Left cardiac atrium (tissue), 4 donors: Measurements from ENCODE around the gene CDH13. TPM values are rescaled to one million over a fixed set of nuclear protein-coding genes. Genes with fewer than 3 reads are reported as not detected.

ENCODE experiments used
- ATAC-seq, 2 donors: fragments of 200-7000 bp; cut with Tn5 transposase; one replicate each; pipeline ENCODE4 v1.9.1; 2020; ENCODE audit warnings: mild to moderate bottlenecking in 2 of 2, moderate library complexity in 2 of 2
- DNase-seq: peaks from one replicate; pipeline ENCODE4 v3.0.0-alpha.2; 2020
- intact Hi-C, 2 donors: fragments of 100-400 bp; cut with DNase I; formaldehyde crosslinking; loops; one replicate each; pipeline versions ENCODE4 v1.14.1 to v1.15.1; 2022 to 2023
- total RNA-seq, 2 donors: library from RNA; stranded (reverse); fragmentation: NEBNext Ultra II Directional; extraction: Animal tissue kit (Norgen Biotek cat#: 25700); gene quantifications; one replicate each; pipeline ENCODE4 v1.2.1, GENCODE V29; 2021
- donor health status: DM: no; HTN: yes; CAD: no.
- donor health status: DM: no; HTN: yes; CAD: no; lungs with severe emphysema.
- donor health status: DM: yes; HTN: yes; CAD: no.
- donor health status: Dilated cardiomyopathy.

Gene CDH13
- total RNA-seq, 2 donors from 2014 or later: 68.6 to 100 TPM

DNA sequence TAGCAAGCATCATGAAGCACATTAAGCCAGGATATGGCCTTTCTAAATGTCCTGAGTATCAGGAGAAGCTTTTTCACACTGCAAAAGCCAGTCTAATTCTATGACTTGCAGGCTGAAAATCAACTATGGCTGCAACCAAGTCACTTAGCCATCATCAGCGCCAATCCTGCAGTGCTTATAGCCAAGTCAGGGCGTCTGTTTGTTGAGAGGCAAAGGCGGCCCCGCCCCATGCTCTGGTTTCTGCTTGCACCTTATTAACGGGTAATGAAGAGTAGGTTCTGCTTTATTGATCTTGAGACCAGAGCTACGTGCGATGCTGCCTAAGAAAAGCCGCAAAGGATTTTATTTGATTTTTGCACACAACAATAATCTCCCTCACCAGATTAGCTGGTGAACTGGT is 88.4 kb downstream of the CDH13 start:
- intact Hi-C loops: no loop called here
- no peak for DNase-seq
- peak in 1 of 2 donors; percentile 15 for ATAC-seq

DNA sequence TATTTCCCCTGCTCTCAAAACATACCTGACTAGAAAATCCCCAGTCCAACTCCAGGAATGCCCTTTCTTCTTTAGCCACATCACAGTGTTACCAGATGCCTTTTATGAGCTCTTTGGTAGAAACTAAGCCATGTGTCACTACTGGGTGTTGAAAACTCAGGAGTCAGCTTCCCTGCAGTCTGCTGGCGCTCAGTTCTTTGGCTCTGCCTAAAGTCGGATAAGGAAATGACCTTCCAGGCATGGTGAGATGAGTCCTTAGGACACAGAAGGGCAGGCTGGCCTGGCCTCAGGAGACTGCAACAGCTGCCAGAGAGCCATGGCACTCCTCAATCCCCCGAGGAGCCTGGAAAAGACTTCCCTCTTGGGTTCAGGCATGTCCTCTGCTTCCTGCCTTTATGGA is 89.1 kb downstream of the CDH13 start:
- DNase-seq: peak; percentile 51
- intact Hi-C loops: no loop called here
- peak; percentile 90 to 92 for ATAC-seq

DNA sequence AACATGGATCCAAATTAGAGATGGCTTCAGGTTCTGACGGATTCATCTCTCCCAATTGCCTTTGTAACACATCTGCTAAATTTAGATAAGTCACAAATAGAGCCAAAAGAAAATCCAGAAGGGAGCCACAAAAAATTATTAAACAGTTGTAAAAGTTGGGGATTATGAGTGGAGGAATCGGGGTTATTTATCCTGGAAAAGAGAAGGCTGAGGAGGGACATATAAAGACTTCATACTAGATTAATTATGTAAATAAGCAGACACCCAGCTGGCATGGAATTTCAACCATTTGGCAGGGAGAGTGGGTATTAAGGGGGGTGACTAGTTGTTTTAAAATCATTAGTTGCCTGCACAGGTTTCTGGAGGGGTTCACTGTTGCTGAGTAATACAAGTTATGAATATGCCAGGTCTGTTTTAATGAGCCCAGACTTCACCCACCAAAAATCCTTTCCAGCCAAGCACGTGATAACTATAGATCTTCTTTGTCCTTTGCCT is 89.6 kb downstream of the CDH13 start:
- intact Hi-C loops: no loop called here
- DNase-seq (no peak), ATAC-seq (no peak)

DNA sequence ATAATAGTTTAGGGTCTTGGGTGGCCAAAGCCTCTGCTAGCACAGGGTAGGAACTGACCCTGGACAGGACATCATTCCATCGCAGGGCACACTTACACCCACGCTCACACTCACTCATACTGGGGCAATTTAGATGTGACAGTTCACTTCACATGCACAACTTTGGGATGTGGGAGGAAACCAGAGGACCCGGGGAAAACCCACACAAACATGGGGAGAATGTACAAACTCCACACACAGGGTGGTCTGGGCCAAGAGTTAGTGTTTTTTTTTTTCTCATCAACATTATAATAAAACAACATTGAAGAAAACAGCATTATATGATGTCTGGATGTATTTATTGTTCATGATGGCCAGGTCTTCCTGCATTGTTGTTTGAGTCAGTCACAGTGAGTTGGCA is 93.6 kb downstream of the CDH13 start:
- no peak for DNase-seq
- intact Hi-C loops: no loop called here
- no peak for ATAC-seq

DNA sequence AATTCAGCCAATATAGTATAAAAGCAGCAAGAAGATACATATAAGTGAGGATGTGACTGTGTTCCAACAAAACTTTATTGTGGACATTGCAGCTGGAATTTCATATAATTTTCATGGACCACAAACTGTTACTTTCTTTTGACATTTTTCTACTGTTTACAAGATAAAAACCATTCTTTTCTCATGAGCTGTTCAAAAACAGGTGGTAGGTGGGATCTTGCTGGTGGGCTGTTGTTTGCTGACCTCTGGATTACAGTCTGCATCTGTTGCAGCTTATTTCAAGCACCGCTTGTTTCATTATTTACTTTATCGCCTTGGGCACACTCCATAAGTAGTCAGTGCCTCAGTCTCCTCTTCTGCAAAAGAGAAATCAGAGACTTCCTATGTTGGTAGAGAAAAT is 99.5 kb downstream of the CDH13 start:
- intact Hi-C loops: no loop called here
- no peak for ATAC-seq
- no peak for DNase-seq

DNA sequence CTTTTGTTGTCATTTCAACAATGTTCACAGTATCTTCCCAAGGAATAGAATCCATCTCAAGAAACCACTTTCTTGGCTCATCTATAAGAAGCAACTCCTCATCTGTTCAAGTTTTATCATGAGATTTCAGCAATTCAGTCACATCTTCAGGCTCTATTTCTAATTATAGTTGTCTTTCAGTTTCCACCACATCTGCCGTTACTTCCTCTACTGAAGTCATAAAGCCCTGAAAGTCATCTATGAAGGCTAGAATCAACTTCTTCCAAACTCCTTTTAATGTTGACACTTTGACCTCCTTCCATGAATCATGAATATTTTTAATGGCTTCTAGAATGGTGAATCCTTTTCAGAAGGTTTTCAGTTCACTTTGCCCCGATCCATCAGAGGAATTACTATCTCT is 102.1 kb downstream of the CDH13 start:
- ATAC-seq: no peak
- DNase-seq: no peak
- intact Hi-C loops: no loop called here

DNA sequence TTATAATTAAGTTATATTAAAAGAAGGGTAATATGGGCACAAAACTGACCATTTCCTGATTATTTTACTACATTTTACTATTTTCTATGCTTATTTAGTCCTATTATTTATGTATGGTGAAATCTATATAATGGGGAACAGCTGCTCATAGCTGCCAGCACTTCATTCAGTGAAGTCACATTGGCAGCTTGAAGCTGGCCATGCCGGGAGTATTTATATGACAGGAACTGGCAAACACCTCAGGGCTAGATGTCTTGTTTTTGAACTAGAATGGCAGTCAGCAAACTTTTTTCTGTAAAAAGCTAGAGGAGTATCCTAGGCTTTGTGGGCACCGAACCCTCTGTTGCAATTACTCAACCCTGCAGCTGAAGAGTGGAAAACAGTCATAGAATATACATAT is 104.1 kb downstream of the CDH13 start:
- no peak for ATAC-seq
- no peak for DNase-seq
- intact Hi-C loops: no loop called here

DNA sequence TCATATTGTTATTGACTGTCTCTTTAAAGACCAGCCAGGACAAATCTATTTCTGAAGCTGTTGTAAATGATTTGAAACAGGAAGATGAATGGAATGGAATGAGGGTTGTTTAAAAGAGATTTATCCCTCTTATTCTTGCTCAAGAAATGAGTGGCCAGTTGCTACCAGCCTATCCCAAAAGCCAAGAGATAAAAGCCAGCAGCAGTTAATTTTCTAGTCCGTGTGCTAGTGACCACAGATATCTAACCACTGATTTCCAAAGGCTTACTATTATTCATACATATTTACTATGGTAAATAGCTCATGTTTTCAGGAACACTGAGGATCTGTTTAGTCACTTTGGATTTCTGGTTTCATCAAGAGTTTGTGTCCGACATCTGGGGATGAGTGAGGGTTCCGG is 105.7 kb downstream of the CDH13 start:
- intact Hi-C loops: no loop called here
- no peak for ATAC-seq
- DNase-seq: no peak

DNA sequence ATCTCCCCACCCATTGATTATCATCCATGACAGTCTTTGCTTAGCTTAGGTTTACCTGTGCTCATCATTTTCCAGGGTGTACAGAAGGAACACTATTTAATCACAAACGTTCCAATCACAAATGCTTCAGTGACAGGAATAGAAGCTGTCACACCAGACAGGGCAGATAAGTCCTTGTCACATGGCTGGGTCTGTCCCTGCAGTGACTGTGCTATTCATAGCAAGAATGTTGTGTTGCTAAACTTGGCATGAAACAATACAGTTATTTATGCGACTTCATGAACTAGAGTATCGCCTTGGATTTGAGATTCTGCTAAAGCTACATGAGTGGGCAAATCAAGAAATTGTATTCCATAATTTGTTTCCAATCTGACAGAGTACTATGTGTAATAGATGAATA is 108.4 kb downstream of the CDH13 start:
- ATAC-seq (peak; percentile 93 to 96), DNase-seq (peak; percentile 33)
- intact Hi-C loops: loop anchor here in 1 of 2 donors (5.0 kb wide), 1 partner anchor 103 kb away; no protein-coding TSS in a partner anchor

DNA sequence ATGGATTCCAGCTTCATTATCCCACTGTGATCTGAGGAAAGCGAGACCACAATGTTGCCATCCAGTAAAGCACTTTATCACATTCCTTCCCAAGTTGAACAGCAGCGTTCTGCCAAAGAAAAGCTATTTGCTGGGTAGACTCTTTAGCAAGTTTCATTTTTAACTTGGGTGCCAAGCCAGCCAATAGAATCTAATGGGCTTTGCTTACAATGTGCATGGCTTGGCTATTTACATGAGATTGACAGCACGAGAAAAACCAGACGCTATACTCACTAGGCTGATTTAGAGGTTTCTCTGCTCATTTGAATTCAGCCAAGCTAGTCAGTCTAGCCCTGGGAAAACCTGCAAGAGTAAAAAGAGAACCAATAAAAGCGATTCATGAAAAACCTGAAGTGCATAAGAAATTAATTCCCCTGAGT is 108.9 kb downstream of the CDH13 start:
- DNase-seq (no peak), ATAC-seq (peak; percentile 52 to 63)
- intact Hi-C loops: loop anchor here in 1 of 2 donors (5.0 kb wide), 1 partner anchor 103 kb away; no protein-coding TSS in a partner anchor

DNA sequence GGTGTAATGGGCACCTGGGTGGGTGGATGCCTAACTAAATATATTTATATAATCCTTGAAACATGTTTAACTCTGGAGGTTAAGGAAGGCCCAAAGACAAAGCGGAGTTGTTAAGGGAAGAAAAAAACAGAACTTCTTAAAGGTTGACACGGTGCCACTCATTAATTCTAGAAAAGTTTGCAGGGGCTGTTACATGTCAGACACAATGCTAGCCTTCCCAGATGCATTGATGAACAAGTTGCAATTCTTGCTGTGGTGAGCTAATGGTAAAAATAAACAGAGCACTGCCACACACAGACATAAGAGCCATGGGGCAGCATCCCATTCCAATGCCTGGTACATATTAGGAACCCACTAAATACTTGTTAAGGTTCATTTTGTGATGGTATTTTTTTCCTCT is 109.5 kb downstream of the CDH13 start:
- intact Hi-C loops: loop anchor here in 1 of 2 donors (5.0 kb wide), 1 partner anchor 104 kb away; no protein-coding TSS in a partner anchor

DNA sequence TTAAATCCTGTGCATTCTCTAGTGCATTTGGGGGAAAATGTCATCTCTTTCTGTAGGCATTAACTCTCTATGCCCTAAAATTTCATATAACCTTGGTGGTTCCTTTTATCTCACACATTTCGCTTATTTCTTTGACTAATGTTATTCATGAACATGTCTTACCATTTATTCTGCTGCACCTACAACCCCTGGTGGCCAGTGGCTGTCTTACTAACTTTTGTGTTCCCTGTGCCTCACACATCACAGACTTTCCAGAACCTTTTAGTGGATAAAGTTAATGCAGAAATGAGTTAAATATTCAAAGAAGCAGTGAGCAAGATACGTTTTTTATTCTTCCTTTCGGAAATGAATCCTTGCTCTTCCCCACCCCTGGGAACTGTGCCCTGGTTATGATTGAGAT is 111.9 kb downstream of the CDH13 start:
- intact Hi-C loops: loop anchor here in 1 of 2 donors (5.0 kb wide), 1 partner anchor 106 kb away; no protein-coding TSS in a partner anchor
- ATAC-seq (no peak), DNase-seq (no peak)

More for the DNA sequence above, 109.5 kb downstream of the CDH13 start:
- ATAC-seq (no peak), DNase-seq (no peak)

DNA sequence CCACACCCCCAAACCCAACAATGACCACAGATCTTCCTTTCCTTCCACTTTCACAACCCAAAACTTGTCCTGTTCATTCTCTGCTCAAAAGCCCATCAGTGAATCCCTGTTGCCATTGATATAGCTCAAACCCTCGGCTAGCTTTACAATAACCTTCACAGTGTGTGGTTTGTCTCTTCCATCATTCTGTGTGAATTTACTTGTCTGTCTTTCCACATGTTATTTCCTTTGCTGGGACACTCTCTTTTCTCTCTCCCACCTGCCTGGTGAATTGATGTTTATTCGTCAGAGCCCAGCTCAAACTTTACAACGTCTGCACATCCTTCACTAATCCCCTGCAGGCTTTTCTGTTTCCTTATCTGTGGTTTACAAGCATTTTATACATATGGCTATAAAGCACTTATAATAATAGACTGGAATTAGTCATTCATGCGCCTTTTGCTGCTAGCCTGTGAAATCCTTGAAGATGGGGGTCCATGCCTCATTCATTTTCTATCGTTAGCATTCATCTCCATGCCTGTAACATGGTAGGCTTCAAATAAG is 114.4 kb downstream of the CDH13 start:
- ATAC-seq (no peak), DNase-seq (no peak)
- intact Hi-C loops: no loop called here

DNA sequence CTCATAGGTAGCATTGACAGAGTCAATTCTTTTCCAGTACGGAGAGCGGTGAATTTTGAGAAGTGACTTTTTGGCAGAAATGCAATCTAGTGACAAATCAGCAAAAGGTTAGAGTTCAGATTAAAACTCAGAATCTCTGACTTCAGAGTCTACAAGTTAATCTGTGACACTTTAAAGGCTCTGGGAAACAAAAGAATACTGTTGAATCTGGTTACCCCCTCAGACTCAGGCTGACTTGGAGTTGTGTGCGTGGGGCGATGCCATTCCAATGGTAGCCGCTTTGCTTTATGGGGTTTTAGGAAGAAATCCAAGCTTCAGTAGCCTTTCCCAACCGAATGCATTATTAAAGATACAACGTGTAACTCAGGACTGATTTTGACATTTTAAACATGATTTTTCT is 118.2 kb downstream of the CDH13 start:
- intact Hi-C loops: loop anchor here in 1 of 2 donors (5.0 kb wide), 1 partner anchor 322 kb away; no protein-coding TSS in a partner anchor
- ATAC-seq (no peak), DNase-seq (no peak)

DNA sequence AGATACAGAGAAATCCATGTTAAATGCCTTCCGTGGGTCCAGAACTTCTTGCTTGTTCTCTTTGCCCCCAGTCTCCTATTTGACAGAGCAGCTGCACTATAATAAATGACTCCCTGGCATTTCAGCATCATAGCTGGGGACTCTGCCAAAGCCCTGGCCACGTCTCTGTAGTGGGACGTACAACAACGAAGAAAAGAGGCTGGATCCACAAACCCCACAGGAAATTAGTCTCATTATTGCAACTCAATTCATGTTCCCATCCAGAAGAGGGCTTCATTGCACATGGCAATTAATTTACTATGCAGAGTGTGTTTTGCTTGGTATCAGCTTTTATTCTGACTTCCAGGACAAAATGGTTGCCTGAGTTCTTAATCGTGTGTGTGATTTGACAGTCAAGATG is 121.3 kb downstream of the CDH13 start:
- intact Hi-C loops: loop anchor here in 1 of 2 donors (5.0 kb wide), 1 partner anchor 319 kb away; no protein-coding TSS in a partner anchor
- ATAC-seq: peak; percentile 59 to 68
- peak; percentile 64 for DNase-seq

DNA sequence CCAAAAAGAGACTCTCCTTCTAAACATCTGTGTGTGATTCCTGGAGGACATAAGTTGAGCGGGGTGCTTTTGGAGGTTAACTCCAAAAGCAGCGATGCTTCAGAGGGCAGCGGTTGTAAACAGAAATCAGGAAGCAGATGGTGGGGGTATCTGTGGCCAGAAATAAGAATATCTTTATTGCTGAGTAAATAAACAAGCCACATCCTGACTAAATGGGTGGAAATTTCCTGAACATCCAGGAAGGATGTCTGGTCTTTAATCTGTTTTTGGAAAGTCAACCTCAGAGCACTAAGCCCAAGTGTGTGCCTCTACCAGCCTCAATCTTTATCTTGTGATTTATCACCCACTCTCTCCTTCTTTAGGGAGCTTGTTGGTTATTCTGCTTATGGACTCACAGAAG is 123.3 kb downstream of the CDH13 start:
- intact Hi-C loops: no loop called here
- no peak for ATAC-seq
- DNase-seq: no peak

DNA sequence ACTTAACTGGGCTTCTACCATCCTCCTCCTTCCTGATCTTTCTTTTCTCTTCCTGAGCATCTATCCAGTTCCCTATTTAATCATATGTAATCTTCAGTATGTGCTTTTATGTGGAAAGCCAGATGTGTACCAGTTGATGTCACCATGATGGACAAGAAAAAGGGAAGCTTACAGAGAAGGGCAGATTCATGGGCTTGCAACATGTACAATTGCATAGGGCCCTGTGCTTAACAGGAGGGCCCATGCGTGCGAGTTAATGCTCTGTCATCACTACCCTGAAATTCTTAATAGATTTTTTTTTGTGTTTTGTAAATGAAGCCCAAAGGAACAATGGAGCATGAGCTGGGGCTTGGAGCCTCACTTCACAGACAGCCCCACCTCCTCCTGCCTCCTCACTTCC is 124.3 kb downstream of the CDH13 start:
- ATAC-seq: no peak
- no peak for DNase-seq
- intact Hi-C loops: no loop called here

DNA sequence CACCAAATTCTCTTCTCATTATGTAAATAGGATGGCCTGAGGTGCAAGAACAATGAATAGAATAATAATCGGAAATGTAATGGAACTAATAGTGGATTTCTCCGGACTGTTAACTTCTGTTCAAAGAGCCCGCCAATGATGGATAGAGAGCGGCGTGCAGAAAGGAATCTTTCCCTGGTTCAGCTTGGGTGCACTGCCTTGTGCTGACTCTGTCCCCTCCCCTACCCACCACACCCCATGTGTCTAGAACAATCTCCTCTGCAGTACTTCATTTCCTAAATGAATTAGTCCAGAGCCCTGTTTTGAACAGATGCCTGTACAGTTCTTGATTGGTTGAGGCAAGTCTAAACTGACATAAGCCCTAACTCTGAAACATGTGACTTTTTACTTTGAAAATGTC is 125.4 kb downstream of the CDH13 start:
- ATAC-seq: no peak
- intact Hi-C loops: no loop called here
- no peak for DNase-seq

DNA sequence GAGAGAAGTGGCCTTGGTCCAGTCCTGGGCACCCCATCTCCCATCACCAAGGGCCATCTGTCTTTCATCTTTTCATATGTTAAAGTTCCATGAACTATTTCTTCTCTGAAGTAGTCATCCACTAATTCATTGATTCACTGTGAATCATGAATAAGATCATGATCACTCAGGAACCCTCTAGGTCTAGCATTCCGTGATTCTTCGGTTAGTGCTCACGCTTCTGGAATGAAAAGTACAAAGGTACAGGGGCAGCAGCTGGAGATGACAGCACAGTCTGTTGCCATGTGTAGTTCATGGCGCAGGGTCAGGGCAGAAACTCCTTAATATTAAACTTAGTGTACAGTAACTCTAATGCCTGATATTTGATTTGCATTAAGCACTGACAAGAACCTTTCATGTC is 127.1 kb downstream of the CDH13 start:
- ATAC-seq (no peak), DNase-seq (no peak)
- intact Hi-C loops: no loop called here

DNA sequence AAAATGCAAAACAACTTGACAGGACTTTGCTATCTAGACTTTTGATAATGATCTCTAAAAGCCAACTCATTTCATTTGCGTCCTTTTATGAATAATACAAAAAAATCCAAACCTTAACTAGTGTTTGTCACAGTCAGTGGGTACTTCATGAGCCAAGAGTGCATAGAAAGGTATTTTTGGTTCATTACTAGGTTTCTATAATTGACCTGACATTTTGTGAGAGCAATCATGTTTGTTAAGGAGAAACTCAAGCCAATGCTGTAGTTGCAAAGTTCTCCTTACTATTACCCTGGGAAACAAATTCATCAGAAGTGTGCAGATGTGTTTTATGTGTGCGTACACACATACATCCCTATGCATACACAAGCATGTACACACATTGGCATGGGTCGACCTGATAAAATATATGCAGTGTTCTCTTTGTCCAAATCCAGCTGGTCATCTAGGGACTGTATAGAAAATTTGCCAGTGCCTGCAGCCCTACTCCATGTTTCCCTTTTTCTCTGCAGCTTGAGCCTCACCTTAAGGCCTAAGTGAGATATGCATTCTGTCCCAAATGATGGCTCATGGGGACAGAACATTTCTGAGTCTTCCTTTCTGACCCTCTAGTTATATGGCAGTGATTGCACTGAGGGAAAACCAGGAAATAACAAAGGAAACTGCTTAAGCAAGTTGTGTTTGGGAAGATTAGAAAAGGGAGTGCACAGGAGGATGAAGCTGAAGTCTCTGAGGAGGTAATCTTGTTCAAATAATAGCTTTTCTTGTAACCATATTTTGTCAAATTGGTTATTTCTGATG is 128.1 kb downstream of the CDH13 start:
- intact Hi-C loops: no loop called here
- no peak for DNase-seq
- ATAC-seq: peak in 1 of 2 donors; percentile 44
